Measurements from ENCODE around the gene TMEM200B.
"Not testable (repeated sequence)": the region's sequence is repeated elsewhere in the genome, so short reads cannot be mapped to it uniquely, and the experiment has no call there.

The TMEM200B gene

GRCh38 chr1:29113413-29114117 is 10.1 kb downstream of the TMEM200B start:
- in situ Hi-C loops (cut with HindIII; ENCODE audit: low sequenced_read_pairs), result no loop called here

- in situ Hi-C loops (cut with HindIII; ENCODE audit: low sequenced_read_pairs), result no loop called here
Measured at GRCh38 chr1:29112705-29113412, 10.8 kb downstream of the TMEM200B start.

- in situ Hi-C loops (cut with HindIII; ENCODE audit: low sequenced_read_pairs), result not testable (repeated sequence)
Measured at GRCh38 chr1:29108041-29108440, 15.7 kb downstream of the TMEM200B start.

GRCh38 chr1:29105822-29106221 is 17.9 kb downstream of the TMEM200B start:
- in situ Hi-C loops (cut with HindIII; ENCODE audit: low sequenced_read_pairs), result no loop called here

GRCh38 chr1:29100487-29100886 is 23.2 kb downstream of the TMEM200B start:
- in situ Hi-C loops (cut with HindIII; ENCODE audit: low sequenced_read_pairs), result no loop called here

GRCh38 chr1:29099286-29099685 is 24.4 kb downstream of the TMEM200B start:
- in situ Hi-C loops (cut with HindIII; ENCODE audit: low sequenced_read_pairs), result no loop called here

- in situ Hi-C loops (cut with HindIII; ENCODE audit: low sequenced_read_pairs), result no loop called here
Measured at GRCh38 chr1:29096231-29096886, 27.3 kb downstream of the TMEM200B start.

- in situ Hi-C loops (cut with HindIII; ENCODE audit: low sequenced_read_pairs), result no loop called here
Measured at GRCh38 chr1:29094954-29095353, 28.7 kb downstream of the TMEM200B start.

GRCh38 chr1:29094433-29094832 is 29.3 kb downstream of the TMEM200B start:
- in situ Hi-C loops (cut with HindIII; ENCODE audit: low sequenced_read_pairs), result no loop called here

- in situ Hi-C loops (cut with HindIII; ENCODE audit: low sequenced_read_pairs), result not testable (repeated sequence)
Measured at GRCh38 chr1:29092704-29093103, 31.0 kb downstream of the TMEM200B start.

- in situ Hi-C loops (cut with HindIII; ENCODE audit: low sequenced_read_pairs), result no loop called here
Measured at GRCh38 chr1:29090937-29091618, 32.6 kb downstream of the TMEM200B start.

- in situ Hi-C loops (cut with HindIII; ENCODE audit: low sequenced_read_pairs), result no loop called here
Measured at GRCh38 chr1:29084196-29084521, 39.5 kb downstream of the TMEM200B start.

- in situ Hi-C loops (cut with HindIII; ENCODE audit: low sequenced_read_pairs), result no loop called here
Measured at GRCh38 chr1:29083317-29084195, 40.1 kb downstream of the TMEM200B start.

GRCh38 chr1:29082519-29082918 is 41.2 kb downstream of the TMEM200B start:
- in situ Hi-C loops (cut with HindIII; ENCODE audit: low sequenced_read_pairs), result no loop called here

- in situ Hi-C loops (cut with HindIII; ENCODE audit: low sequenced_read_pairs), result no loop called here
Measured at GRCh38 chr1:29081201-29081600, 42.5 kb downstream of the TMEM200B start.

GRCh38 chr1:29079916-29080629 is 43.6 kb downstream of the TMEM200B start:
- in situ Hi-C loops (cut with HindIII; ENCODE audit: low sequenced_read_pairs), result not testable (repeated sequence)

- in situ Hi-C loops (cut with HindIII; ENCODE audit: low sequenced_read_pairs), result no loop called here
Measured at GRCh38 chr1:29077155-29077554, 46.5 kb downstream of the TMEM200B start.
